SIG-M5 treated with dmso at 0.1 percent for 504 hours (cell line): ENCODE results near the gene MYORG.
A peak's percentile ranks its signal among the peaks of the same experiment; 100 is the strongest.

Source experiments
- DNase-seq: peaks from one replicate; lab custom pipeline; 2025; ENCODE audit not compliant: unreplicated experiment; lab: John Stamatoyannopoulos, UW

MYORG gene

GRCh38 chr9:34385561-34386230 lies 9.0 kb upstream of the MYORG start:
- DNase-seq: no peak

- DNase-seq: no peak
These were observed 7.9 kb upstream of the MYORG start for GRCh38 chr9:34384368-34385165.

- no peak for DNase-seq
These were observed 7.2 kb upstream of the MYORG start for GRCh38 chr9:34383904-34384303.

GRCh38 chr9:34382879-34383278 lies 6.2 kb upstream of the MYORG start:
- DNase-seq: no peak

GRCh38 chr9:34382054-34382453 lies 5.4 kb upstream of the MYORG start:
- no peak for DNase-seq

- no peak for DNase-seq
These were observed 4.6 kb upstream of the MYORG start for GRCh38 chr9:34381323-34381722.

GRCh38 chr9:34380511-34381315 lies 4.0 kb upstream of the MYORG start:
- DNase-seq: peak; percentile 40

- no peak for DNase-seq
These were observed 3.4 kb upstream of the MYORG start for GRCh38 chr9:34380034-34380510.

- peak; percentile 73 for DNase-seq
These were observed 2.8 kb upstream of the MYORG start for GRCh38 chr9:34379334-34380033.

GRCh38 chr9:34378376-34379060 lies 1.8 kb upstream of the MYORG start:
- DNase-seq: no peak

- peak; percentile 49 for DNase-seq
These were observed 677 bp upstream of the MYORG start for GRCh38 chr9:34377404-34377746.

- DNase-seq: no peak
These were observed 650 bp downstream of the MYORG start for GRCh38 chr9:34375901-34376595.

- peak; percentile 40 for DNase-seq
These were observed 1.7 kb downstream of the MYORG start for GRCh38 chr9:34374905-34375552.

- DNase-seq: no peak
These were observed 2.4 kb downstream of the MYORG start for GRCh38 chr9:34374339-34374738.

- DNase-seq: no peak
These were observed 2.9 kb downstream of the MYORG start for GRCh38 chr9:34373749-34374148.

GRCh38 chr9:34372467-34373011 lies 4.2 kb downstream of the MYORG start:
- DNase-seq: peak; percentile 9

GRCh38 chr9:34371886-34372466 lies 4.7 kb downstream of the MYORG start:
- DNase-seq: no peak

GRCh38 chr9:34370970-34371880 lies 5.5 kb downstream of the MYORG start:
- DNase-seq: no peak
